OCI-LY3 (cell line): ENCODE data around the gene SMYD2.

Source experiments
- H2AFZ ChIP-seq: fragments of 200-600, 300-600 bp; shearing (Covaris generic); 2 replicates; pipeline ENCODE4 v1.6.0; 2014; ENCODE audit warnings: antibody characterized with exemption, low read depth, low read length
- H3K27ac ChIP-seq: fragments of 200-600, 300-600 bp; sonication (generic); 2 replicates; pipeline ENCODE4 v1.5.1; 2014; ENCODE audit warnings: mild to moderate bottlenecking, low read length, moderate library complexity, mixed read lengths
- H3K27me3 ChIP-seq: fragments of 200-600, 300-600 bp; sonication (generic); 2 replicates; pipeline ENCODE4 v1.6.1; 2014; ENCODE audit warnings: low read depth, low read length, mixed read lengths
- H3K36me3 ChIP-seq: fragments of 200-600, 300-600 bp; sonication (generic); replicated peaks from 2 replicates; pipeline ENCODE3; 2014; ENCODE audit warnings: low read depth, low read length, mixed read lengths
- H3K4me1 ChIP-seq: fragments of 300-600, 200-600 bp; sonication (generic); 2 replicates; pipeline ENCODE4 v1.6.1; 2014; ENCODE audit warnings: low read length, mixed read lengths
- H3K4me2 ChIP-seq: fragments of 200-600, 300-600 bp; sonication (generic); 2 replicates; pipeline ENCODE4 v1.6.1; 2014; ENCODE audit warnings: low read length, mixed read lengths
- H3K4me3 ChIP-seq: fragments of 300-600, 200-600 bp; sonication (generic); 2 replicates; pipeline ENCODE4 v1.5.1; 2014; ENCODE audit warnings: antibody characterized with exemption, mild to moderate bottlenecking, low read length, moderate library complexity
- H3K79me2 ChIP-seq: fragments of 300-600, 200-600 bp; shearing (Covaris generic); 2 replicates; pipeline ENCODE4 v1.6.1; 2014; ENCODE audit warnings: mild to moderate bottlenecking, low read length, mixed read lengths
- H3K9ac ChIP-seq: fragments of 300-600, 200-600 bp; shearing (Covaris generic); 2 replicates; pipeline ENCODE4 v1.6.0; 2014; ENCODE audit warnings: mild to moderate bottlenecking, low read length, moderate library complexity
- H3K9me3 ChIP-seq: fragments of 200-600, 300-600 bp; shearing (Covaris generic); 2 replicates; pipeline ENCODE4 v1.6.1; 2014; ENCODE audit warnings: low read length, mixed read lengths; ENCODE audit not compliant: insufficient read depth
- H4K20me1 ChIP-seq: fragments of 200-600, 300-600 bp; sonication (generic); 2 replicates; pipeline ENCODE4 v1.6.1; 2016; ENCODE audit warnings: low read length, mixed read lengths; ENCODE audit not compliant: insufficient read depth
- EZH2phosphoT487 ChIP-seq: fragments of 200-600 bp; shearing (Covaris generic); IDR thresholded peaks from 2 replicates; pipeline ENCODE4 v1.6.1; 2018; ENCODE audit warnings: antibody characterized with exemption, mixed run types, low read depth
- TF ChIP-seq, protein P1 (sequence below): fragments of 200-600, 300-600 bp; sonication (generic); IDR thresholded peaks from 2 replicates; pipeline ENCODE4 v1.5.1; 2014; ENCODE audit warnings: antibody characterized with exemption, low read length, low read depth

SMYD2 gene

DNA sequence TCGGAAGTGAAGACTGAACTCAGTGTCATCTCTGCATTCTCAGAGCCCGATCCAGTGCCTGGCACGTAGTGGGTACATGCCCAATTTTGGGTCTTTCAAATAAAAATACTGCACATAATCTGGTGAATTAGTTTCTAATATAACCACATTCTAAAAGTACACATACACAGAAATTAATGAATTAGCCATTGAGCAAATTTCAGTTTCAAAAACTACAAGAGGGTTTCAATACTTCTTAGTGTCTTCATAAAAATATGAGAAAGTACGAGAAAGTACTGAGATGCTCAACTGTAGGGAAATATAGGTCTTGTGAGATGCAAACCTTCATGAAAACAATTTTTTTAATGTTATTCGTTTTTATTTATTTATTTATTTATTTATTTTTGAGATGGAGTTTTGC lies 86.9 kb downstream of the SMYD2 start:
- Histone ChIP-seq H3K79me2 (no peaks in the 10 kb centered on the region), H3K4me3 (no peak overlapping the region), H3K27me3 (peaks cover 54% of the 10 kb centered on the region), H3K36me3 (no peaks in the 10 kb centered on the region), H3K4me2 (no peak overlapping the region), H3K27ac (no peak overlapping the region), H3K9me3 (no peaks in the 10 kb centered on the region), H3K4me1 (no peaks in the 10 kb centered on the region), H4K20me1 (no peaks in the 10 kb centered on the region), H3K9ac (no peak overlapping the region), H2AFZ (no peak overlapping the region)
- no peak for TF ChIP-seq EZH2phosphoT487
- TF ChIP-seq, protein P1, sequence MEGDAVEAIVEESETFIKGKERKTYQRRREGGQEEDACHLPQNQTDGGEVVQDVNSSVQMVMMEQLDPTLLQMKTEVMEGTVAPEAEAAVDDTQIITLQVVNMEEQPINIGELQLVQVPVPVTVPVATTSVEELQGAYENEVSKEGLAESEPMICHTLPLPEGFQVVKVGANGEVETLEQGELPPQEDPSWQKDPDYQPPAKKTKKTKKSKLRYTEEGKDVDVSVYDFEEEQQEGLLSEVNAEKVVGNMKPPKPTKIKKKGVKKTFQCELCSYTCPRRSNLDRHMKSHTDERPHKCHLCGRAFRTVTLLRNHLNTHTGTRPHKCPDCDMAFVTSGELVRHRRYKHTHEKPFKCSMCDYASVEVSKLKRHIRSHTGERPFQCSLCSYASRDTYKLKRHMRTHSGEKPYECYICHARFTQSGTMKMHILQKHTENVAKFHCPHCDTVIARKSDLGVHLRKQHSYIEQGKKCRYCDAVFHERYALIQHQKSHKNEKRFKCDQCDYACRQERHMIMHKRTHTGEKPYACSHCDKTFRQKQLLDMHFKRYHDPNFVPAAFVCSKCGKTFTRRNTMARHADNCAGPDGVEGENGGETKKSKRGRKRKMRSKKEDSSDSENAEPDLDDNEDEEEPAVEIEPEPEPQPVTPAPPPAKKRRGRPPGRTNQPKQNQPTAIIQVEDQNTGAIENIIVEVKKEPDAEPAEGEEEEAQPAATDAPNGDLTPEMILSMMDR, result no peak

DNA sequence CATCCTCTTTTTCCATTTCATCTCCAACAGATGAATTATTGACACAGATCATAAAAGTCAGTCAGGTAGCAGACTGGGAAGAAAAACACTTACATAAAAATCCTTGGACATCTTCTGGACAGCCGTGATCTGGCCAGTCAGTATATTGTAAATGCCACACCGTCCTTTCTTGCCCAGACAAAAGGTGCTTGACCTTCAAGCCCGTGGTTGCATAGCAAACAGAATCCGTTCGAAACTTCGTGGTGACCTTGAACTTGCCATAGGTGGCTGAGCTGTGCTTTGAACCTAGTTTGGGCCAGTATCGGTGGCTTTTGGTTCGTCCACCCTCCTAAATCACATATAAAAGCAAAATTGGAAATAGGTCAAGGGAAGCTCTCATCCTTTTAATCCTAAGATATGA lies 88.4 kb downstream of the SMYD2 start:
- Histone ChIP-seq H3K27me3 (peaks cover 43% of the 10 kb centered on the region), H3K4me2 (no peak overlapping the region), H3K9ac (no peak overlapping the region), H3K4me1 (no peaks in the 10 kb centered on the region), H3K27ac (no peak overlapping the region), H2AFZ (no peak overlapping the region), H4K20me1 (no peaks in the 10 kb centered on the region), H3K4me3 (no peak overlapping the region), H3K79me2 (no peaks in the 10 kb centered on the region), H3K9me3 (no peaks in the 10 kb centered on the region), H3K36me3 (no peaks in the 10 kb centered on the region)
- no peak for TF ChIP-seq EZH2phosphoT487
- TF ChIP-seq, protein P1, result no peak

DNA sequence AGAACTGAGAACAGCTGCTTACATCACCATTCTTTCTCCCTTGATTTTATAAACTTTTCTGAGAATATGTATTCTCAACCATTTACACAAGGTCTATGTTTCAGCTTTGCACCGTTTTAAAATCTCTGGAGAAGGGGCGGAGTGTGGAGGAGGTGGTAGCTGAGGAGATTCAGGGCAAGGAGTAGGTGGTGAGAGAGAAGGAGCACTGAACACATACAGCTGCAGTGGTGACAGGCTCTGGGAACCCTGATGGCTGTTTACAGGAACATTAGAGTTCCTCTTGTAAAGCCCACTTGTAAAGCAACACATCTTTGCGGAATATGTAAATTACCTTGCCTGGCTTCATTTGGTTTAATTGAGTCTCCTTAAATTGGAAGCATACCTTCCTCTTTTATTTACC lies 89.7 kb downstream of the SMYD2 start:
- Histone ChIP-seq H3K4me2 (no peak overlapping the region), H3K9me3 (no peaks in the 10 kb centered on the region), H3K79me2 (no peaks in the 10 kb centered on the region), H3K4me3 (no peak overlapping the region), H2AFZ (no peak overlapping the region), H4K20me1 (no peaks in the 10 kb centered on the region), H3K9ac (no peak overlapping the region), H3K36me3 (no peaks in the 10 kb centered on the region), H3K27ac (no peak overlapping the region), H3K27me3 (peaks cover 41% of the 10 kb centered on the region), H3K4me1 (no peaks in the 10 kb centered on the region)
- TF ChIP-seq, protein P1, result no peak
- no peak for TF ChIP-seq EZH2phosphoT487

DNA sequence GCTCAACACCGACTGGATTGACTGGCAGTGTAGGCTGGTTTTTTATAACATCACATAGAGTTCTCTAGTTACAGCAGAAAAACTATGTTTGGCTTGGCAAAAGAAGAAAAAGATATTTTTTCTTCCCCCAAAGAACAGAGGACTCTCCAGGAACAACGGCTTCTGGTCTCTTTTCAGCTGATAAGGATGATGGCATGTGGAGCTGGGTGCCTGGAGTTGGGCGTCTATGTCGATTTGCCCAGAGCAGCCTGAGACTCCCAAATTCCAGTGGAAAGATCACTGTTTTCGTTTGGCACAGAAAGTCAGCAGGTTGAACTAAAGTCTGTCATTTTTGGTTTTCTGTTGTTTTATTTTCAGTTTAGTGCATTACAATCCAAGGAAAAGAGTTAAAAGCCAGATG lies 91.1 kb downstream of the SMYD2 start:
- Histone ChIP-seq H3K9ac (no peak overlapping the region), H3K4me1 (no peaks in the 10 kb centered on the region), H3K27me3 (peaks cover 33% of the 10 kb centered on the region), H3K36me3 (no peaks in the 10 kb centered on the region), H4K20me1 (no peaks in the 10 kb centered on the region), H3K27ac (no peak overlapping the region), H3K4me2 (no peak overlapping the region), H2AFZ (no peak overlapping the region), H3K79me2 (no peaks in the 10 kb centered on the region), H3K4me3 (no peak overlapping the region), H3K9me3 (no peaks in the 10 kb centered on the region)
- TF ChIP-seq, protein P1, result no peak
- TF ChIP-seq EZH2phosphoT487, result no peak
